SKM-1 treated with dmso at 0.1 percent for 144 hours (cell line): ENCODE results near the gene VIPR1.
A peak's percentile ranks its signal among the peaks of the same experiment; 100 is the strongest.
"Not testable (repeated sequence)": the region's sequence is repeated elsewhere in the genome, so short reads cannot be mapped to it uniquely, and the experiment has no call there.

Source experiments
- DNase-seq: peaks from one replicate; lab custom pipeline; 2025; ENCODE audit not compliant: unreplicated experiment; lab: John Stamatoyannopoulos, UW

VIPR1 gene

GRCh38 chr3:42562047-42562907, 59.8 kb downstream of the VIPR1 start:
- DNase-seq = no peak

- no peak for DNase-seq
These were observed 67.2 kb downstream of the VIPR1 start for GRCh38 chr3:42569593-42570142.

GRCh38 chr3:42572278-42572677, 69.8 kb downstream of the VIPR1 start:
- peak; percentile 25 for DNase-seq

- DNase-seq = no peak
These were observed 72.8 kb downstream of the VIPR1 start for GRCh38 chr3:42575137-42575741.

- no peak for DNase-seq
These were observed 75.6 kb downstream of the VIPR1 start for GRCh38 chr3:42578054-42578453.

GRCh38 chr3:42579346-42579745, 76.9 kb downstream of the VIPR1 start:
- not testable (repeated sequence) for DNase-seq

GRCh38 chr3:42581400-42581708, 78.9 kb downstream of the VIPR1 start:
- no peak for DNase-seq

GRCh38 chr3:42581709-42582473, 79.4 kb downstream of the VIPR1 start, which contains the start of gene SEC22C:
Gene SEC22C, minus strand, starts transcription at chr3:42581967. Its CDS starts 12,921 bp downstream, at chr3:42569046.
- DNase-seq = peak; percentile 98

GRCh38 chr3:42582474-42583070, 80.1 kb downstream of the VIPR1 start:
- no peak for DNase-seq
